Measurements from ENCODE around the gene KRTAP5-6.
A peak's percentile ranks its signal among the peaks of the same experiment; 100 is the strongest.

Gene KRTAP5-6

GRCh38 chr11:1691878-1692707, 4.9 kb upstream of the KRTAP5-6 start:
- no peak overlapping the region for H3K27ac ChIP-seq
- TF ChIP-seq CTCF (IDR thresholded peaks at IDR 0.05), result no peak; the same call in 1 of the 2 replicates
- no peak for TF ChIP-seq ZFX (IDR thresholded peaks at IDR 0.05; ENCODE audit: borderline replicate concordance)

GRCh38 chr11:1692708-1693326, 4.2 kb upstream of the KRTAP5-6 start:
- no peak overlapping the region for H3K27ac ChIP-seq
- TF ChIP-seq CTCF (IDR thresholded peaks at IDR 0.05) (no peak), ZFX (IDR thresholded peaks at IDR 0.05; ENCODE audit: borderline replicate concordance) (no peak)

DNA sequence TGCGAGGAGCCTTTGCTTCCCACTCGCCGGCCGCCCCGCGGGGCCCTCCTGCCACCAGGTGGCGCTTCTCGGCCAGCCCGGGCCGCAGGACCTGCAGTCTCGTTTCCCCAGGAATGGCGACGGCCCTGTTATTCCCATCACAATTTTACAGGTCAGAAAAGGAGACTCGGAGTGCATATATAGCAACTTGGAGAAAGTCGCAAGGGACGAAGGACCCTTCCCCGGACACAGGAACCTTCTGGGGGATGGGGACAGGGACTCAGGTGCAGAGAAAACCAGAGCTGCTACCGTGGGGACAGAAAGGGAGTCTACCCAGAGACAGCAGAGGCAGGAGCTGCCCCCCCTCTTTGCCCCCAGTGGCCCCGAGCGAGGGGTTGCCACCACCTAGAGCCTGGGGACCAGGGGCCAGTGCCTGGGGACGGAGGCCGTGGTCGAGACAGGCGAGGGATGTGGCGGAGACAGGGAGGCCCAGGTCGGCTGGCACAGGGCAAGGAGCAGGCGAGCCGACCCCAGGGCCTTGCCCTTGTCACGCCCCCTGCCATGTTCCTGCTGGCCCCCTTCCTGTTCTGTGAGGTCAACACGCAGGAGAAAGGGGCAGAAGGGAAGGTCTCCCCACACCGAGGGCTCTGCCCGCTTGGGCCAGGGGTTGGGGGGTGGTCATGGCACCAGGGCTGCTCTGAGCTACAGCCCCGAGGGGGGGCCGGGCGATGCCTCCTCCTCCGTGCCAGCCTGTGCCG, 3.5 kb upstream of the KRTAP5-6 start:
- H3K27ac ChIP-seq, result peak overlapping the region; percentile 31; the same call in 1 of the 2 replicates
- TF ChIP-seq ZFX (IDR thresholded peaks at IDR 0.05; ENCODE audit: borderline replicate concordance), result no peak
- TF ChIP-seq CTCF (IDR thresholded peaks at IDR 0.05), result peak; percentile 96

DNA sequence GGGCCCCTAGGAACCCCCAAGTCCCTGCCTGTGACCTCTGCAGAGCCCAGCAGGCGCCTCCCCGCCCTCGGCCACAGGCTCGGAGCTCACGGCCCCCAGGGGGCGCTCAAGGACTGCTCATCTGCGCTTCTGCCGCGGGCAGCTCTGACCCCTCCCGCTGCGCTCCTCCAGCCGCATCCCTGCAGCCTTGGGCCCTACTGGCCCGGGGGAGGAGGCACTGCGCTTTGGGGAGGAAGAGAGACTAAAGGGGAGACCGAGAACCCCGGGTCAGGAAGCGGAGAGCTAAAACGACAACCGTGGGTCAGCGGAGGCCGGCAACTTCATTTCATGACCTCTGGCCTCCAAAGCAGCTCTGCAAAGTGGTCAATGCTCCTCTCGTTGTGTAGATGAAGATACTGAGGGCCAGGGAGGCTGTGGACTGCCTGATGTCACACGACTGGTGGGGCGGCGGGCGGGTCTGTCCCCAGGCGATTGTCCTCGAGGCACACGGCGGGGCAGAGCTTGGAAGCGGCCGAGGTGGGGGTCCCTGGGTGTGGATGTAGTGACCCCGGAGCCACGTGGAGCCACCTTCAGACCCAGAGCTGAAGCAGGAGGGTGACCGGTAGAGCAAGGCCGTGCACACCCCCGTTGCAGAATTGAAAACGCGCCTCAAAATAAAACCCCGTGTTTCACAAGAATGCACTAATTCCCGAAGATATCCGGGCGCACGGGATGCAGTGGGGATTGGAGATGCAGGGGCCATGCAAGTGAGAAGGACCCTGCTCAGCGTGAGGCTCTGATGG, 2.7 kb upstream of the KRTAP5-6 start:
- no peak overlapping the region for H3K27ac ChIP-seq
- TF ChIP-seq ZFX (IDR thresholded peaks at IDR 0.05; ENCODE audit: borderline replicate concordance), result no peak
- TF ChIP-seq CTCF (IDR thresholded peaks at IDR 0.05), result peak; percentile 62

DNA sequence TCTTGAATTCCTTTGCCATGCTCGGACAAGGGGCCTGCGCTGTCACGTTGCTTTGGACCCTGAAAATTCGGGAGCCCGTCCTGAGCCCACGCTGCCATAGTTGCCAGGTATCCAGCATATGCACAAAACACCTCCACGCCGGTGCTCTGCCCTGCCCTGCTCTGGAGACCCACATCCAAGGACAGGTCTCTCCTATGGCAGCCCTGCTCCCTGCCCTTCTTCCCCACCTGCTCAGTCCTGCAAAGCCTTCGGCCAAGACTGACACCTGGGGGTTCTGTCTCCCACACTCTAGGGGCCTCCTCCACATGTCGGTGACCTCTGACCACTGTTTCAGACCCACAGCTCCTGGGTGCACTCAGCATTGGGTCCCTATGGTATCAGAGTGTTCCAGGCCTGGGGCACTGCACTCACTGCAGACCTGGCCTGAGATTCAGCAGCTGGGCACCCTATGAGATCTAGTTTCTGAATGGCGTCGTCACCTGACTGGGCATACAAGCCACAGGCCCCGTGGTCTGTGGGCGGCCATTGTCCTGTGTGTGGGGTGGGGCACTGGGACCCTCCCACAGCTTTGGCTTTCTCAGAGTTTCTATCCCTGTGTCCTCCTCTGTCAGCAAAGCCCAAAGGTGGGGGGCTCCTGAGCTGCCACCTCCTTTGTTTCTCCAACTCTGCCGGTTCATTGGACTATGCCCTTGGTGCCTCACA, 2.0 kb upstream of the KRTAP5-6 start:
- TF ChIP-seq ZFX (IDR thresholded peaks at IDR 0.05; ENCODE audit: borderline replicate concordance), result no peak
- no peak for TF ChIP-seq CTCF (IDR thresholded peaks at IDR 0.05)
- no peak overlapping the region for H3K27ac ChIP-seq

GRCh38 chr11:1695548-1696108, 1.4 kb upstream of the KRTAP5-6 start:
- TF ChIP-seq CTCF (IDR thresholded peaks at IDR 0.05) (no peak), ZFX (IDR thresholded peaks at IDR 0.05; ENCODE audit: borderline replicate concordance) (no peak)
- no peak overlapping the region for H3K27ac ChIP-seq

Data from 22Rv1 (cell line).